HepG2 (cell line): ENCODE results near the gene UBAC1. TPM values are rescaled to one million over a fixed set of nuclear protein-coding genes. Genes with fewer than 3 reads are reported as not detected.
A peak's percentile ranks its signal among the peaks of the same experiment; 100 is the strongest.

Experiments
- AFF4 ChIP-seq: sonication (generic); formaldehyde crosslinking; IDR thresholded peaks from 2 replicates; pipeline ENCODE4 v1.4.0; 2020; ENCODE audit warnings: missing genetic modification reagents
- DZIP1 ChIP-seq: sonication (generic); formaldehyde crosslinking; IDR thresholded peaks from 2 replicates; pipeline ENCODE4 v1.5.0; 2020; ENCODE audit warnings: mild to moderate bottlenecking, missing genetic modification reagents
- ERF ChIP-seq: IDR thresholded peaks from 2 replicates; pipeline ENCODE4 v1.6.1; 2018; ENCODE audit warnings: missing biosample characterization, missing genetic modification reagents
- KAT2B ChIP-seq: fragments of 150-350 bp; IDR thresholded peaks from 2 replicates; pipeline ENCODE4 v1.6.1; 2014; ENCODE audit warnings: low read depth, low read length, borderline replicate concordance
- KDM4B ChIP-seq: sonication (generic); formaldehyde crosslinking; IDR thresholded peaks from 2 replicates; pipeline ENCODE4 v1.4.0; 2020; ENCODE audit warnings: missing genetic modification reagents
- MAX ChIP-seq: IDR thresholded peaks from 2 replicates; pipeline ENCODE4 v1.6.1; 2012; ENCODE audit warnings: inconsistent platforms
- MED8 ChIP-seq: sonication (generic); formaldehyde crosslinking; IDR thresholded peaks from 2 replicates; pipeline ENCODE4 v1.8.1; 2023; ENCODE audit warnings: mild to moderate bottlenecking, missing genetic modification reagents; ENCODE audit not compliant: insufficient replicate concordance
- PITX1 ChIP-seq: sonication (generic); formaldehyde crosslinking; IDR thresholded peaks from 2 replicates; pipeline ENCODE4 v1.5.1; 2020; ENCODE audit warnings: mild to moderate bottlenecking, missing genetic modification reagents
- POLR2AphosphoS5 ChIP-seq: IDR thresholded peaks from 2 replicates; pipeline ENCODE4 v1.6.1; 2012; ENCODE audit warnings: low read depth, low read length
- SOX5 ChIP-seq: IDR thresholded peaks from 2 replicates; pipeline ENCODE4 v1.6.1; 2016; ENCODE audit warnings: borderline replicate concordance
- STAG1 ChIP-seq: sonication (generic); formaldehyde crosslinking; IDR thresholded peaks from 2 replicates; pipeline ENCODE4 v1.4.0; 2020; ENCODE audit warnings: missing genetic modification reagents
- TFE3 ChIP-seq: IDR thresholded peaks from 2 replicates; pipeline ENCODE4 v1.6.1; 2016
- THAP11 ChIP-seq: IDR thresholded peaks from 2 replicates; pipeline ENCODE4 v1.6.1; 2016; ENCODE audit warnings: missing biosample characterization, missing genetic modification reagents
- UBTF ChIP-seq: sonication (generic); formaldehyde crosslinking; IDR thresholded peaks from 2 replicates; pipeline ENCODE4 v1.4.0; 2020; ENCODE audit warnings: mild to moderate bottlenecking, missing genetic modification reagents
- ZNF18 ChIP-seq: sonication (generic); formaldehyde crosslinking; IDR thresholded peaks from 2 replicates; pipeline ENCODE4 v1.8.0; 2022; ENCODE audit warnings: mild to moderate bottlenecking, missing genetic modification reagents; ENCODE audit not compliant: insufficient replicate concordance
- ZNF331 ChIP-seq: sonication (generic); formaldehyde crosslinking; IDR thresholded peaks from 2 replicates; pipeline ENCODE4 v1.4.0; 2020; ENCODE audit warnings: missing genetic modification reagents
- polyA plus RNA-seq, 8 experiments: library from polyadenylated mRNA; depleted of rRNA in 3 of 8; stranded (reverse) in 7 of 8; unstranded in 1 of 8; fragments of >200 nt; fragmentation: Illumina TruSeq in 4 of 8; extraction: Trizol in 4 of 8; gene quantifications; 2 replicates each; pipeline versions ENCODE4 v1.2.1 to v1.2.3, GENCODE V29; 2011 to 2016; ENCODE audit warnings: low read depth in 4 of 8, missing spikeins in 1 of 8, mixed read lengths in 1 of 8; ENCODE audit not compliant: insufficient read depth in 1 of 8
- total RNA-seq, 5 experiments: library from RNA; depleted of rRNA; stranded (reverse); fragments of >200 nt; fragmentation: Illumina TruSeq; extraction: Trizol; gene quantifications; 2 replicates each; pipeline ENCODE4 v1.2.3, GENCODE V29; 2016; ENCODE audit warnings: low read depth in 1 of 5

Gene UBAC1
- total and polyA plus RNA-seq, 2 of the 13 experiments (the other 11 are each of a cell fraction or from before 2014, with no cell fraction given), result 32.2 to 34.1 TPM

GRCh38 chr9:136007934-136008692, 46.9 kb upstream of the UBAC1 start (continued):
- TF ChIP-seq ERF (CRISPR knock-in tag) (peak; percentile 49), AFF4 (CRISPR knock-in tag) (no peak), MAX (peak; percentile 58; the same call in 1 of the 2 replicates), KAT2B (no peak), STAG1 (CRISPR knock-in tag) (0 out of 2 replicates have a peak, but pooled peaks have one; percentile 2), DZIP1 (CRISPR knock-in tag) (no peak), KDM4B (CRISPR knock-in tag) (no peak; the same call in 1 of the 2 replicates), SOX5 (CRISPR knock-in tag) (peak; percentile 38; the same call in 1 of the 2 replicates), ZNF331 (CRISPR knock-in tag) (no peak), MED8 (CRISPR knock-in tag) (no peak), POLR2AphosphoS5 (peak; percentile 47; the same call in 1 of the 2 replicates), PITX1 (CRISPR knock-in tag) (no peak), THAP11 (CRISPR knock-in tag) (peak; percentile 56; the same call in 1 of the 2 replicates), UBTF (CRISPR knock-in tag) (peak; percentile 38; the same call in 1 of the 2 replicates), TFE3 (peak; percentile 12; the same call in 1 of the 2 replicates), ZNF18 (CRISPR knock-in tag) (peak; percentile 44)
